Transverse colon (tissue), 4 donors: Measurements from ENCODE around the gene CDH11. TPM values are rescaled to one million over a fixed set of nuclear protein-coding genes. Genes with fewer than 3 reads are reported as not detected.

Experiments
- DNase-seq: peaks from one replicate; pipeline ENCODE4 v3.0.0-alpha.2; 2019
- H3K27ac ChIP-seq, 4 donors: fragments of 200-600 bp; sonication (generic); 2 replicates each; pipeline ENCODE4 v1.5.1; 2016 to 2018; ENCODE audit warnings: inconsistent platforms in 4 of 4
- H3K27me3 ChIP-seq: fragments of 200-600 bp; sonication (generic); 2 replicates; pipeline ENCODE4 v1.5.1; 2017; ENCODE audit warnings: inconsistent platforms
- H3K36me3 ChIP-seq, 4 donors: fragments of 200-600 bp; sonication (generic); 2 replicates each; pipeline ENCODE4 v1.5.1; 2017 to 2019; ENCODE audit warnings: inconsistent platforms in 4 of 4
- H3K4me1 ChIP-seq, 4 donors: fragments of 200-600 bp; sonication (generic); 2 replicates each; pipeline ENCODE4 v1.5.1; 2017 to 2020; ENCODE audit warnings: inconsistent platforms in 4 of 4
- H3K4me3 ChIP-seq, 4 donors: fragments of 200-600 bp; sonication (generic); 1 replicate in 1 of 4; 2 replicates in 3 of 4; pipeline versions ENCODE4 v1.5.1 to v1.6.1; 2017 to 2019; ENCODE audit warnings: inconsistent platforms in 4 of 4
- H3K9me3 ChIP-seq, 2 donors: fragments of 200-600 bp; sonication (generic); 2 replicates each; pipeline ENCODE4 v1.5.1; 2017 to 2019; ENCODE audit warnings: inconsistent platforms in 2 of 2
- CTCF ChIP-seq, 5 experiments: fragments of 200-600 bp in 3 of 5; fragments of 450-650 bp in 2 of 5; sonication (generic) in 3 of 5; IDR thresholded peaks; 1 replicate in 2 of 5; 2 replicates in 3 of 5; pipeline ENCODE4 v1.5.1; 2016 to 2017; ENCODE audit warnings: antibody characterized with exemption in 5 of 5, inconsistent platforms in 3 of 5, mild to moderate bottlenecking in 2 of 5, moderate library complexity in 1 of 5
- EP300 ChIP-seq: sonication (generic); formaldehyde crosslinking; IDR thresholded peaks from one replicate; pipeline ENCODE4 v1.6.1; 2017; ENCODE audit warnings: antibody characterized with exemption, low read depth
- POLR2A ChIP-seq: fragments of 450-650 bp; IDR thresholded peaks from one replicate; pipeline ENCODE4 v1.6.1; 2016; ENCODE audit warnings: antibody characterized with exemption, mild to moderate bottlenecking, moderate library complexity
- POLR2AphosphoS5 ChIP-seq, 3 donors: sonication (generic); formaldehyde crosslinking; IDR thresholded peaks; one replicate each; pipeline ENCODE4 v1.6.1; 2016; ENCODE audit warnings: antibody characterized with exemption in 3 of 3
- WGBS, 2 donors: methylation state at CpG; one replicate each; pipeline ENCODE4 v1.1.5; 2018; ENCODE audit warnings: low coverage in 1 of 2; 5-methylcytosine and 5-hydroxymethylcytosine counted together
- in situ Hi-C, 4 donors: fragments of 200-750 bp; cut with MboI; loops; one replicate each; pipeline versions ENCODE4 v1.15.0 to v1.15.1; 2017; ENCODE audit warnings: low sequenced_read_pairs in 3 of 4, low pct_ligation_motif_present in 1 of 4, low pct_unique_long_range_greater_than_20kb in 1 of 4
- intact Hi-C: fragments of 100-400 bp; cut with DNase I; formaldehyde crosslinking; loops from one replicate; pipeline ENCODE4 v1.15.1; 2023; ENCODE audit warnings: low total_unique reads
- total RNA-seq, 4 donors: library from RNA; depleted of rRNA; stranded (reverse); fragments of >200 nt; gene quantifications; one replicate each; pipeline ENCODE4 v1.1.0, GENCODE V29; 2016

Gene CDH11
- total RNA-seq, 4 donors from 2014 or later, result 8.2 to 141 (median 9.2) TPM

GRCh38 chr16:65032387-65032786, 89.5 kb downstream of the CDH11 start:
- Histone ChIP-seq H3K9me3 (no peaks in the 10 kb centered on the region), H3K27ac (no peak overlapping the region), H3K27me3 (no peaks in the 10 kb centered on the region), H3K4me3 (no peak overlapping the region), H3K4me1 (peaks cover 0 to 3% (median 0%) of the 10 kb centered on the region in 4 donors), H3K36me3 (no peaks in the 10 kb centered on the region)
- 78 to 84% methylated on average over 2 of the region's 2 CpGs for WGBS, 2 donors
- DNase-seq, result no peak
- no peak for TF ChIP-seq POLR2A
- no peak for TF ChIP-seq EP300
- no peak for TF ChIP-seq CTCF (IDR thresholded peaks at IDR 0.05)
- no peak for TF ChIP-seq POLR2AphosphoS5 (IDR thresholded peaks at IDR 0.05)
- in situ Hi-C loops, result no loop called here
- intact Hi-C loops, result no loop called here

- Histone ChIP-seq H3K36me3 (no peaks in the 10 kb centered on the region), H3K27ac (no peak overlapping the region), H3K9me3 (no peaks in the 10 kb centered on the region), H3K4me1 (no peaks in the 10 kb centered on the region), H3K27me3 (no peaks in the 10 kb centered on the region), H3K4me3 (no peak overlapping the region)
- TF ChIP-seq POLR2AphosphoS5 (IDR thresholded peaks at IDR 0.05) (no peak), EP300 (no peak), CTCF (IDR thresholded peaks at IDR 0.05) (no peak), POLR2A (no peak)
- intact Hi-C loops, result no loop called here
- in situ Hi-C loops, result no loop called here
- no peak for DNase-seq
Observed at GRCh38 chr16:65024767-65025178, 97.1 kb downstream of the CDH11 start.

GRCh38 chr16:65023802-65024201, 98.1 kb downstream of the CDH11 start:
- DNase-seq, result no peak

GRCh38 chr16:65021852-65022595, 99.8 kb downstream of the CDH11 start:
- in situ Hi-C loops, result no loop called here

More at GRCh38 chr16:65023802-65024201, 98.1 kb downstream of the CDH11 start:
- in situ Hi-C loops (no loop called here), intact Hi-C loops (no loop called here)
- Histone ChIP-seq H3K9me3 (no peaks in the 10 kb centered on the region), H3K27me3 (no peaks in the 10 kb centered on the region), H3K27ac (no peak overlapping the region), H3K4me3 (no peak overlapping the region), H3K4me1 (no peaks in the 10 kb centered on the region), H3K36me3 (no peaks in the 10 kb centered on the region)
- WGBS, 2 donors, result 83 to 100% methylated on average over 2 to 4 of the region's 4 CpGs
- TF ChIP-seq CTCF (IDR thresholded peaks at IDR 0.05) (no peak), POLR2A (no peak), EP300 (no peak), POLR2AphosphoS5 (IDR thresholded peaks at IDR 0.05) (no peak)

More at GRCh38 chr16:65021852-65022595, 99.8 kb downstream of the CDH11 start:
- WGBS, 2 donors, result 79% methylated on average over 2 of the region's 2 CpGs; no CpG with 5 or more reads in 1 of the 2 donors
- H3K36me3 ChIP-seq, result no peaks in the 10 kb centered on the region
- intact Hi-C loops, result no loop called here
- TF ChIP-seq CTCF (IDR thresholded peaks at IDR 0.05) (no peak), POLR2A (no peak), POLR2AphosphoS5 (IDR thresholded peaks at IDR 0.05) (no peak), EP300 (no peak)
- H3K9me3 ChIP-seq, result no peaks in the 10 kb centered on the region
- no peaks in the 10 kb centered on the region for H3K4me1 ChIP-seq
- no peak overlapping the region for H3K27ac ChIP-seq
- H3K4me3 ChIP-seq, result no peak overlapping the region
- no peak for DNase-seq
- no peaks in the 10 kb centered on the region for H3K27me3 ChIP-seq
